Epithelial cell of esophagus (primary cell): ENCODE measurements around the gene KSR1.
"Not testable (repeated sequence)": the region's sequence is repeated elsewhere in the genome, so short reads cannot be mapped to it uniquely, and the experiment has no call there.

ENCODE experiments used
- DNase-seq: peaks from one replicate; pipeline ENCODE4 v3.0.0; 2010; ENCODE audit warnings: low read depth
- H3K4me3 ChIP-seq: 2 replicates; pipeline ENCODE4 v1.5.1; 2011; ENCODE audit warnings: mild to moderate bottlenecking, low read length, control low read depth
- TF ChIP-seq, protein P1 (sequence below): IDR thresholded peaks from 2 replicates; pipeline ENCODE4 v1.5.1; 2011; ENCODE audit warnings: low read depth, mild to moderate bottlenecking, low read length, control low read depth, inconsistent platforms; ENCODE audit not compliant: insufficient read depth; ENCODE audit errors: missing control alignments

KSR1 gene

DNA sequence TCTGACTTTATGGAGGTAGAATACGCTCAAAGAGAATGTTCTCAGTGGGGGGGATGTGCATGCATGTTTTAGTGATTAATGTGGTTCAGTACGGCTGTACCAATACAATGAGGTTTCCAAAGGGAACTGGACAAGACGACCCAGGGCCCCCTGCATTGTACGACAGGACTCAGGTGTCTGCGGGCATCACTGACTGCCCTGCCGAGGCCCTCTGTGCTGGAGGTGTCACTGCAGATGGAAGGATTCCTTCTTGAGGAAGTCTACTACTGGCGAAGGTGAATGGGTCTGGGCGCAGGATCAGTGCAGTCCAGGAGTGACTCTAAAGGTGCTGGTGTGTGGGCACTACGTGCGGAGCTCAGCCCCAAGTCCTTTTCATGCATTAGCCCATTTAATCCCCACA lies 171.3 kb downstream of the KSR1 start:
- no peak overlapping the region for H3K4me3 ChIP-seq
- no peak for DNase-seq
- TF ChIP-seq, protein P1, sequence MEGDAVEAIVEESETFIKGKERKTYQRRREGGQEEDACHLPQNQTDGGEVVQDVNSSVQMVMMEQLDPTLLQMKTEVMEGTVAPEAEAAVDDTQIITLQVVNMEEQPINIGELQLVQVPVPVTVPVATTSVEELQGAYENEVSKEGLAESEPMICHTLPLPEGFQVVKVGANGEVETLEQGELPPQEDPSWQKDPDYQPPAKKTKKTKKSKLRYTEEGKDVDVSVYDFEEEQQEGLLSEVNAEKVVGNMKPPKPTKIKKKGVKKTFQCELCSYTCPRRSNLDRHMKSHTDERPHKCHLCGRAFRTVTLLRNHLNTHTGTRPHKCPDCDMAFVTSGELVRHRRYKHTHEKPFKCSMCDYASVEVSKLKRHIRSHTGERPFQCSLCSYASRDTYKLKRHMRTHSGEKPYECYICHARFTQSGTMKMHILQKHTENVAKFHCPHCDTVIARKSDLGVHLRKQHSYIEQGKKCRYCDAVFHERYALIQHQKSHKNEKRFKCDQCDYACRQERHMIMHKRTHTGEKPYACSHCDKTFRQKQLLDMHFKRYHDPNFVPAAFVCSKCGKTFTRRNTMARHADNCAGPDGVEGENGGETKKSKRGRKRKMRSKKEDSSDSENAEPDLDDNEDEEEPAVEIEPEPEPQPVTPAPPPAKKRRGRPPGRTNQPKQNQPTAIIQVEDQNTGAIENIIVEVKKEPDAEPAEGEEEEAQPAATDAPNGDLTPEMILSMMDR: no peak

DNA sequence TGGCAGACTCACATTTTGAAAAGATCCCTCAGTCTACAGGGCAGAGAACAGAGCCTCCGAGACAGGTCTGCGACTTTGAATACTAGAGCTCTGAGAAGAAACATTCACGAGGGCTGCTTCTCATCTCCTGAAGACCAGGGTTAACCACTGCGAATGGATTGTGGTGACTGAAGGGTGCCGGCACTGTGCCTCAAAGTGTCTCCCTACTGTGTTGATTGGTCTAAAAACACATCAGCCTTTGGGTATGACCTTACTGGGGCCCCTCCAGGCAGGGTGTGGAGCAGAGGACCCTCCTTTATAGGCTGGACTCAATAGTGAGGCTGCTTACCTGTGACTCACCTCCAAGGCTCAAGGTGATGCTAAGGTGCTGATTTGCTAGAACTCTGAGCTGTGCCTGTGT lies 172.1 kb downstream of the KSR1 start:
- H3K4me3 ChIP-seq: no peak overlapping the region
- no peak for DNase-seq
- TF ChIP-seq, protein P1: no peak

DNA sequence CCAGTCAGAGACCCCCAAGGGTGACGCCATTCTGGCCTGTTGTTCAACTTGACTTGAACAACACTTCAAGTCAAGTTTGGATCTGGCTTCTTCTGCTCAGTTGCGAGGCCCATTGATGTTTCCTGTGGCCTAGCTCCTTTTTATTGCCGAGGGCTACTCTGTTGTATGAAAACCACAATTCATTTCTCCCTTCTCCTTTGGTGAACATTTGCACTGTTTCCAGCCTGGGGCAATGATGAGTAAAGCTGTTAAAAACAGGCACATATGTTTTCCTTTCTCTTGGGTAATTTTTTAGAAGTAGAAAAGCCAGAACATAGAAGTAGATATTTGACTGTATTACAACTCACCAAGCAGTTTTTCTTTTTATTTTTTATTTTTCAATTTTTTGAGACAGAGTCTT lies 173.0 kb downstream of the KSR1 start:
- peak; percentile 72 for DNase-seq
- H3K4me3 ChIP-seq: not testable (repeated sequence)

DNA sequence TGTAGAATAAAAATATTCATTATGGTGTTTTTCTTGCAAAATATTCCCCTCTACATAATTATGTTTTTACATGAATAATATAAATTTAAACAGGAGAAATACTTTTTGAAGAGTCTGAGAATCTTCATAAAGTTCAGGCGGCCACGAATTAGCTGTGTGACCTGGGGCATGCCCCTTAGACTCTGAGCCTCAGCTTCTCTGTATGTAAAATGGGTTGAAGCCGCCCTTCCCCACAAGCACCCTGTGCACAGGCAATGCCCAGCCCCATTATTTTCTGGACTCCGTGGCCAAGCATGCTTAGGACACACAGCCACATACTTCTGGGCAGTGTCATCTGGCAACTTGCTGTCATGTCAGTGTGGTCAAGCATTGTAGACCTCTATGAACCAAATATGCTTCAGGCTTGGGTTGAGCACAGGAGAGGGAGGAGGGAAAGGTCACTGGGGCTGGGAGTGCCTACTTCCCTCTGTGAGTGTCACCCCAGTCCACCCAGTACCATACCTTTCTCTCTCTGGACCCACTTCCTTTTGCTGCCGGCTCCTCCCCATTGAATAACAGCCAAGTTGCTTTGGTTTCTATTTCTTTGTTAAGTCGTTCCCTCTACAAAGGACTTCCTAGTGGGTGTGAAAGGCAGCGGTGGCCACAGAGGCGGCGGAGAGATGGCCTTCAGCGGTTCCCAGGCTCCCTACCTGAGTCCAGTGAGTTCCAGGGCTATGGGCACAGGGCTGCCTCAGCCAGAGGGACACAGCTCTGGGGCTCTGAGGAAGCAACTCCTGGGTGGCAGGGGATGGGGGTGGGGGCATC lies 174.6 kb downstream of the KSR1 start, which contains the start of gene LGALS9:
Gene LGALS9, plus strand, starts transcription at position 582 of the 804 bp plus-strand sequence. Its CDS starts 78 bp downstream, at position 660.
- TF ChIP-seq, protein P1: no peak
- no peak within 1 kb of the TSS for H3K4me3 ChIP-seq
- no peak for DNase-seq

DNA sequence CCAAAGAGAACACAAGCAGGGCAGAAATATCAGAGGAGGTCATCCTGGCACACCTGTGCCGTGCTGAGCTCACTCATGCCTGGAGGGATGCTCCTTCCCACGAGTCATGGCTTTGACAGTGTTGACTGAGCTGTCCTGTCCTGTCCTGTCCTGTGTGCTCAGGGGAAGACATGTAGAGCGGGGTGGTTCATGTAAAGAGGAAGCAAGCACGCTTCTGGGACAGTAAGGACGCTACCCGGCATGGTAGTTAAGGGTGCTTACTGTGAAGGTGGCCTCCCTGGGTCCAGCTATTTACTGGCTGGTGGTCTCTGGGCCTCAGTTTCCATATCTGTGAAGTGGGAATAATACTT lies 175.1 kb downstream of the KSR1 start:
- H3K4me3 ChIP-seq: no peak overlapping the region
- TF ChIP-seq, protein P1: no peak
- DNase-seq: peak; percentile 89

DNA sequence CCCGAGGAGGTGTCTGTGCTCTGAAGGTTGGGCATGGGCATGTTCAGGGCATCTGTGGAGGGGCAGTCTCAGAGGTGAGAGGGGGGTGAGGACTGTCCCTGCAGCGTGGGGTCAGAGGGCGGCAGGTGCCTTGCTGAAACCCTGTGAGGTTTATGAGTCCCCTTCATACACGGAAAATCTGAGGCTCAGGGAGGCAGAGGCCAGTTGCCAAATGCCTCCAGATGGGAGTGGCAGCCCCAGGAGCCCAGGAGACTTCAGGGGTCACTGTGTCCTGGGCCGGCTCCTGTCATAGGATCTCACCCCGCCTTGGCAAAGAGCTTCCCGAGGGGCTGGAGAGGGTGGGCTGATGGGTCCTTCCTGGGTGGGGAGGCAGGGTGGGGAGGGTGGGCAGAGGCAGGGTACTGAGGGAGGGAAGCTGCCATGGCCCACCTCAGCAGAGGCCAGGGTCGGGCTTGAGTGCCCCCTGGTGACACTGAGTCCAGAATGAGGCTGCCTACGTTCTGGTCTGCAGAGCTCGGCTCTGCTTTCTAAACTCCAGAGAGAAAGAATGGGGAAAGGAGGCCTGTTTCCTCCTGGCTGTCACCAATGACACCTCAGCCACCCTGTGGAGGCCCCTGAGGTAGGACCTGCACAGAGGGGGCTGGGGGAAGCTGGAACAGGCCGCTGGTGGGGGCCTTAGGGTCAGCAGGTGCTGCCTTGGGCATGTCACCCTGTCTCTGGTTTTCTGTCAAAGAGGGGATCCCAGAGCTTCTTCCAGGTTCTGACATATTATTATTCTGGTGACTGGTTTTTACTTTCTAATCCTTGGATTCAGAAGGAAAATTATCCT lies 175.9 kb downstream of the KSR1 start:
- TF ChIP-seq, protein P1: no peak
- no peak for DNase-seq
- H3K4me3 ChIP-seq: no peak overlapping the region

DNA sequence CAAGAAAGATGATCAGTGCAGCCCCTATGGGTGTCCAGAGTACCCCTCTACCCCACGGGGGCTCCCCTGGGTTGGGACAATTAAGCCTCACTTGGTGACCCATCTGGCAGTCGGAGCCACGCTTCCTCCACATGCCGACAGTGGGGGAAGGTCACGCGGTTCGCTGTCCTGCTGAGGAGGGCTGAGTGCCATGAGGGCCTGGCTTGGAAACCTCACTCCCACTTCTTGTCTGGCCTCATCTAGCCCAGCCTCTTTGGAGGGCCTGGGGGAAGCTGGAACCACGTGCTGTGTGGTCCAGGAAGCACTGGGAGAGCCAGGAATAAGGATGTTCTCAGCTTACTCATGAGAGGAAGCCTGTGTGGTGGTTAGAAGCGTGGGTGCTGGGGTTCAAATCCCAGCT lies 176.5 kb downstream of the KSR1 start:
- not testable (repeated sequence) for H3K4me3 ChIP-seq, DNase-seq
